Left lung (tissue), 10 donors: Measurements from ENCODE around the gene UBE2I. TPM values are rescaled to one million over a fixed set of nuclear protein-coding genes. Genes with fewer than 3 reads are reported as not detected.
A peak's percentile ranks its signal among the peaks of the same experiment; 100 is the strongest.

ENCODE experiments used
- ATAC-seq: fragments of 200-7000 bp; cut with Tn5 transposase; one replicate; pipeline ENCODE4 v1.9.1; 2020; ENCODE audit warnings: moderate library complexity
- DNase-seq, 4 donors: peaks; one replicate each; pipeline ENCODE4 v3.0.0-alpha.2; 2013 to 2020
- H3K27ac ChIP-seq, 2 donors: fragments of 200-600 bp; sonication (generic) in 1 of 2; one replicate each; pipeline versions ENCODE4 v1.5.0 to v1.8.0; 2020 to 2021
- H3K27me3 ChIP-seq, 2 donors: fragments of 200-600 bp; sonication (generic) in 1 of 2; one replicate each; pipeline versions ENCODE4 v1.5.0 to v1.8.0; 2020 to 2021
- H3K36me3 ChIP-seq, 2 donors: fragments of 200-600 bp; sonication (generic) in 1 of 2; one replicate each; pipeline versions ENCODE4 v1.5.0 to v1.8.0; 2020 to 2021
- H3K4me1 ChIP-seq, 2 donors: fragments of 200-600 bp; one replicate each; pipeline ENCODE4 v1.8.0; 2021
- H3K4me3 ChIP-seq, 2 donors: fragments of 200-600 bp; sonication (generic) in 1 of 2; one replicate each; pipeline versions ENCODE4 v1.5.0 to v1.8.0; 2020 to 2021; ENCODE audit warnings: mild to moderate bottlenecking in 1 of 2
- H3K9me3 ChIP-seq, 2 donors: fragments of 200-600 bp; sonication (generic) in 1 of 2; one replicate each; pipeline versions ENCODE4 v1.5.0 to v1.8.0; 2020 to 2021
- intact Hi-C, 2 donors: fragments of 100-400 bp; cut with DNase I; formaldehyde crosslinking; loops; one replicate each; pipeline versions ENCODE4 v1.11.2 to v1.14.2; 2022
- polyA plus RNA-seq, 6 donors: library from polyadenylated mRNA; unstranded; fragments of 120-200 nt; gene quantifications; one replicate each; pipeline ENCODE4 v1.2.1, GENCODE V29; 2013; ENCODE audit not compliant: insufficient read length in 6 of 6
- total RNA-seq, 2 donors: library from RNA; stranded (reverse); fragmentation: NEBNext Ultra II Directional; extraction: Animal tissue kit (Norgen Biotek cat#: 25700); gene quantifications; one replicate each; pipeline ENCODE4 v1.2.1, GENCODE V29; 2021
- TF ChIP-seq, protein P1 (sequence below), 2 donors: fragments of 200-600 bp; sonication (generic) in 1 of 2; IDR thresholded peaks; one replicate each; pipeline versions ENCODE4 v1.5.0 to v1.8.0; 2021; ENCODE audit warnings: antibody characterized with exemption in 2 of 2
- donor health status: DM: no; HTN: yes; CAD: no.
- donor health status: DM: no; HTN: no; CAD: no.

UBE2I gene
- total and polyA plus RNA-seq, 8 donors: 89.0 to 188 (median 142) TPM

DNA sequence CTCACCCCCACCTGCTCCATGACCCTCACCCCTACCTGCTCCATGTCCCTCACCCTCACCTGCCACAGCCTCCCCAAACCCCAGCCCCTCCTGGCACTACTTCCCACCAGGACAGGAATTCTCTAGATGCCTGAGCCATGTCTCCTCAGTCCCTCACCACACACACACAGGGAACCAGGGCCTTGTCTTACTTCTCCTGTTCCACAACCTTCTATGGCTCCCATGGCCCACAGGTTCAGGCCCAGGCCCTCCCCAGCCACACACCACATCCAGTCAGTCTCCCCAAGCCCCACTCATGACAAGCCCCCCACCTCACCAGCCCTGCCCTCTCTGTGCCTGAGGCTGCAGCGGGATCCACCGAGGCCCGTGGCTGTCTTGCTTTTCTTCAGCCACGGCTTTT lies 3.1 kb upstream of the UBE2I start:
- no peak for DNase-seq

DNA sequence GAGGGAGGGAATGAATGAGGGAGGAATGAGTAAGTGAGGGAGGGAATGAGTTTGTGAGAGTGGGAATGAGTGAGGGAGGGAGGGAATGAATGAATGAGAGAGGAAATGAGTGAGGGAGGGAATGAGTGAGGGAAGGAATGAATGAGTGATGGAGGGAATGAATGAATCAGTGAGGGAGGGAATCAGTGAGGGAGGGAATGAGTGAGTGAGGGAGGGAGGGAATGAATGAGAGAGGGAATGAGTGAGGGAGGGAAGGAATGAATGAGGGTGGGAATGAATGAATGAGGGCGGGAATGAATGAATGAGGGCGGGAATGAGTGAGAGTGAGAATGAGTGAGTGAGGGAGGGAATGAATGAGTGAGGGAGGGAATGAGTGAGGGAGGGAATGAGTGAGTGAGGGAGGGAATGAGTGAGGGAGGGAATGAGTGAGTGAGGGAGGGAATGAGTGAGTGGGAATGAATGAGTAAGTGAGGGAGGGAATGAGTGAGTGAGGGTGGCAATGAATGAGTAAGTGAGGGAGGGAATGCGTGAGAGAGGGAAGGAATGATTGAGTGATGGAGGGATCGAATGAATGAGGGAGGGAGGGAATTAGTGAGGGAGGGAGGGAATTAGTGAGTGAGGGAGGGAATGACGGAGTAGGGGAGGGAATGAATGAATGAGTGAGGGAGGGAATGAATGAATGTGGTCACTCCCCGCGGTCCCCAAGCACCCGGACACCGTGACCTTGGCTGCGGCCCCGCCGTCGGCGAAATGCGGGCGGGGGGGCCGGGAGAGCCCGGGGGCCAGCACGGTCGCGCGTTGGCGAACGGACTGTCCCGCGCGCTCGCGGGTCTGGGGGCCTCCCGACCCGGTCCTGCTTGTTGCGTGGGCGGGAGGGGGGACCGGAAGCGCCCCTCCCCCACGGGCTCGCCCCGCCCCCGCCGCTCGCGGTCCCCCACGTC lies 1.1 kb upstream of the UBE2I start:
- Histone ChIP-seq H3K27me3 (peaks cover 0 to 2% of the 10 kb centered on the region in 2 donors), H3K4me3 (peak overlapping the region; percentile 60 to 81), H3K9me3 (no peaks in the 10 kb centered on the region), H3K27ac (peak overlapping the region; percentile 97 to 99), H3K4me1 (peaks cover 24 to 36% of the 10 kb centered on the region in 2 donors), H3K36me3 (peaks cover 0 to 14% of the 10 kb centered on the region in 2 donors)
- DNase-seq (no peak), ATAC-seq (peak; percentile 20)
- TF ChIP-seq, protein P1, sequence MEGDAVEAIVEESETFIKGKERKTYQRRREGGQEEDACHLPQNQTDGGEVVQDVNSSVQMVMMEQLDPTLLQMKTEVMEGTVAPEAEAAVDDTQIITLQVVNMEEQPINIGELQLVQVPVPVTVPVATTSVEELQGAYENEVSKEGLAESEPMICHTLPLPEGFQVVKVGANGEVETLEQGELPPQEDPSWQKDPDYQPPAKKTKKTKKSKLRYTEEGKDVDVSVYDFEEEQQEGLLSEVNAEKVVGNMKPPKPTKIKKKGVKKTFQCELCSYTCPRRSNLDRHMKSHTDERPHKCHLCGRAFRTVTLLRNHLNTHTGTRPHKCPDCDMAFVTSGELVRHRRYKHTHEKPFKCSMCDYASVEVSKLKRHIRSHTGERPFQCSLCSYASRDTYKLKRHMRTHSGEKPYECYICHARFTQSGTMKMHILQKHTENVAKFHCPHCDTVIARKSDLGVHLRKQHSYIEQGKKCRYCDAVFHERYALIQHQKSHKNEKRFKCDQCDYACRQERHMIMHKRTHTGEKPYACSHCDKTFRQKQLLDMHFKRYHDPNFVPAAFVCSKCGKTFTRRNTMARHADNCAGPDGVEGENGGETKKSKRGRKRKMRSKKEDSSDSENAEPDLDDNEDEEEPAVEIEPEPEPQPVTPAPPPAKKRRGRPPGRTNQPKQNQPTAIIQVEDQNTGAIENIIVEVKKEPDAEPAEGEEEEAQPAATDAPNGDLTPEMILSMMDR (IDR thresholded peaks at IDR 0.05): no peak
- intact Hi-C loops: no loop called here

More for the DNA sequence above, 3.1 kb upstream of the UBE2I start:
- no peaks in the 10 kb centered on the region for H3K9me3 ChIP-seq
- no peak for ATAC-seq
- intact Hi-C loops: no loop called here
- no peak overlapping the region for H3K4me3 ChIP-seq
- no peak overlapping the region for H3K27ac ChIP-seq
- peaks cover 11 to 19% of the 10 kb centered on the region in 2 donors for H3K4me1 ChIP-seq
- no peaks in the 10 kb centered on the region for H3K36me3 ChIP-seq
- peaks cover 0 to 16% of the 10 kb centered on the region in 2 donors for H3K27me3 ChIP-seq
- TF ChIP-seq, protein P1 (IDR thresholded peaks at IDR 0.05): no peak

DNA sequence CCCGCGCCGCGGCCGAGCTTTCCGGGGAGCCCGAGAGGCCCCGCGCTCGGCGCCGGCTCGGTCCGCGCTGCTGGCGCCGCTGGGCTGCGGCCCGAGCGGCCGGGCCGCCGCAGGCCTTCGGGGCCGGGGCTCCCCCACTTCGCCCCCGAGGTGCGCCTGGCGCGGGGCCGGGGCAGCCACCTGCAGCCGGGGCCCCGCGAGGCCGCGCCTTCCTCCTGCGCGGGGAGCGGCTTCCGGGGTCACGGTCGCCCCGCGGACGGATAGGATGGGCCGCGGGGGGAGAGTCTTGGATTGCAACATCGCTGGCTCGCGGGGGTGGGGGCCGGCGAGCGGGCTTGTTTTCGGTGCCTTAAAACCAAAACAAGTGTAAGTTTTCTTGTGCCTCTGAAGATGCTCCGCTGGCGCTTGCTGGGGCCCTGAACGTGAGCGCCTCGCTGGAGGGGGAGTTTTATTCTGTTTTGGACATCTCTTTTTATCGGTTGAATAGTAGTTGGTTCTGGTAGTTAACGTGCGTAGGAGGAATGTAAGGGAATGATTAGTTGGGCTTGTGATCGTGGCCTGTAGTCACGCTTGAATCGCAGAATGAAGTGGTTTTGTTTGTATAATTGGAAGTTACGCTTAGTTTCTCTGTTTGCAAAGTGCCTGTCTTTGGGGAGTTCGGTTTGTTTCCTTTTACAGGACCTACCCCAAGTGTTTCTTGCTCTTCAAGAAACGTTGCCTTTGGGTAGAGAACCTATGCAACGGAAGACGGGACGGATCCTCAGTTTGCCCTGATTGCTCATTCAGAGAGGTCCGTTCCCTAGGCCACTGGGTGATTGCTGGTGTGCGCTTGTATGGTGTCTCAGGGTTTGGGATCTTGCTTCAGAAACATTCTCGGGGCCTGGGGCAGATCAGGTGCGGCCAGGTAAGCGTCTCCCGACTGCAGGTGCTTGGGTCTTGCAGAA lies 724 bp downstream of the UBE2I start:
- ATAC-seq (peak; percentile 8), DNase-seq (peak in 2 of 4 donors; percentile 46 to 89)
- peak overlapping the region; percentile 72 to 81 for H3K4me3 ChIP-seq
- H3K4me1 ChIP-seq: peaks cover 24 to 37% of the 10 kb centered on the region in 2 donors
- no peaks in the 10 kb centered on the region for H3K9me3 ChIP-seq
- H3K27me3 ChIP-seq: no peaks in the 10 kb centered on the region
- intact Hi-C loops: no loop called here
- H3K27ac ChIP-seq: peak overlapping the region; percentile 26 to 72
- H3K36me3 ChIP-seq: peaks cover 0 to 32% of the 10 kb centered on the region in 2 donors
- TF ChIP-seq, protein P1 (IDR thresholded peaks at IDR 0.05): no peak

DNA sequence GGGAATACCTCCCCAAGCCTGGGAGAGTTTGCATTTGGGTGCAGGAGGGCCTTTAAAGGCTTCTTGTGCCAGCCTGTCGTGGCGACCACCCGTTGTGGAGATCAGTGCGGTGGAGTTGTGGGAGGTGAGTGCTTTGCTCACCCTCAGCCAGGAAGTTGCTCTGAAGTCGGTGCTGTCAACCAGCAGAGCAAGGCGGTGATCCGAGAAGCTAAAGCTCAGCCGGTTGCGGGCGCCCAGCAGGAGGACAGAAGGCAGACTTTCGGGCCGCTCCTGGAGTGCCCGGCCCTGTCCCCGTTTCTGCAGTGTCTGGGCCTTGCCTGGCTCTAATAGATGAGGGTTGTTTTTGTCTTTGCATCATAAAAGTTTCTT lies 1.4 kb downstream of the UBE2I start:
- H3K9me3 ChIP-seq: no peaks in the 10 kb centered on the region

More for the DNA sequence above, 1.4 kb downstream of the UBE2I start:
- peaks cover 24 to 37% of the 10 kb centered on the region in 2 donors for H3K4me1 ChIP-seq
- intact Hi-C loops: no loop called here
- ATAC-seq (no peak), DNase-seq (no peak)
- peak overlapping the region; percentile 72 to 81 for H3K4me3 ChIP-seq
- no peaks in the 10 kb centered on the region for H3K27me3 ChIP-seq
- TF ChIP-seq, protein P1 (IDR thresholded peaks at IDR 0.05): no peak
- H3K27ac ChIP-seq: peak overlapping the region in 1 of 2 donors; percentile 72
- peaks cover 0 to 39% of the 10 kb centered on the region in 2 donors for H3K36me3 ChIP-seq
